ENCODE measurements around the gene DLGAP1.

The DLGAP1 gene

GRCh38 chr18:4270016-4270415 lies 185.1 kb downstream of the DLGAP1 start:
- ATAC-seq, result no peak
- TF ChIP-seq RARB (CRISPR knock-in tag; IDR thresholded peaks at IDR 0.05) (no peak), PPARA (CRISPR knock-in tag; IDR thresholded peaks at IDR 0.05; ENCODE audit: borderline replicate concordance) (no peak), ARNTL (CRISPR knock-in tag; IDR thresholded peaks at IDR 0.05; ENCODE audit: borderline replicate concordance, low read depth) (no peak), ZFP3 (CRISPR knock-in tag; IDR thresholded peaks at IDR 0.05) (no peak), OSR1 (CRISPR knock-in tag; IDR thresholded peaks at IDR 0.05) (no peak), GLIS3 (CRISPR knock-in tag; IDR thresholded peaks at IDR 0.05) (no peak), CSDC2 (CRISPR knock-in tag; IDR thresholded peaks at IDR 0.05) (no peak), ZNF8 (CRISPR knock-in tag; IDR thresholded peaks at IDR 0.05) (no peak), POU6F1 (CRISPR knock-in tag; IDR thresholded peaks at IDR 0.05; ENCODE audit: borderline replicate concordance, low read depth) (no peak), SNAI2 (CRISPR knock-in tag; IDR thresholded peaks at IDR 0.05) (no peak), TSHZ2 (CRISPR knock-in tag; IDR thresholded peaks at IDR 0.05) (no peak), CREB5 (CRISPR knock-in tag; IDR thresholded peaks at IDR 0.05; ENCODE audit: low read depth) (no peak), TCF4 (CRISPR knock-in tag; IDR thresholded peaks at IDR 0.05; ENCODE audit: borderline replicate concordance) (no peak), ZNF70 (CRISPR knock-in tag; IDR thresholded peaks at IDR 0.05) (no peak), BACH2 (CRISPR knock-in tag; IDR thresholded peaks at IDR 0.05; ENCODE audit: borderline replicate concordance) (no peak)
- TF ChIP-seq, protein P1, sequence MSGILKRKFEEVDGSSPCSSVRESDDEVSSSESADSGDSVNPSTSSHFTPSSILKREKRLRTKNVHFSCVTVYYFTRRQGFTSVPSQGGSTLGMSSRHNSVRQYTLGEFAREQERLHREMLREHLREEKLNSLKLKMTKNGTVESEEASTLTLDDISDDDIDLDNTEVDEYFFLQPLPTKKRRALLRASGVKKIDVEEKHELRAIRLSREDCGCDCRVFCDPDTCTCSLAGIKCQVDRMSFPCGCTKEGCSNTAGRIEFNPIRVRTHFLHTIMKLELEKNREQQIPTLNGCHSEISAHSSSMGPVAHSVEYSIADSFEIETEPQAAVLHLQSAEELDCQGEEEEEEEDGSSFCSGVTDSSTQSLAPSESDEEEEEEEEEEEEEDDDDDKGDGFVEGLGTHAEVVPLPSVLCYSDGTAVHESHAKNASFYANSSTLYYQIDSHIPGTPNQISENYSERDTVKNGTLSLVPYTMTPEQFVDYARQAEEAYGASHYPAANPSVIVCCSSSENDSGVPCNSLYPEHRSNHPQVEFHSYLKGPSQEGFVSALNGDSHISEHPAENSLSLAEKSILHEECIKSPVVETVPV (CRISPR knock-in tag; IDR thresholded peaks at IDR 0.05), result no peak

GRCh38 chr18:4267641-4268040 lies 187.5 kb downstream of the DLGAP1 start:
- TF ChIP-seq RARB (CRISPR knock-in tag; IDR thresholded peaks at IDR 0.05) (no peak), POU6F1 (CRISPR knock-in tag; IDR thresholded peaks at IDR 0.05; ENCODE audit: borderline replicate concordance, low read depth) (no peak), ZNF565 (CRISPR knock-in tag; conservative IDR thresholded peaks at IDR 0.05; ENCODE audit: low read depth) (no peak), ZFP30 (CRISPR knock-in tag; IDR thresholded peaks at IDR 0.05) (no peak)
- ATAC-seq, result no peak

DNA sequence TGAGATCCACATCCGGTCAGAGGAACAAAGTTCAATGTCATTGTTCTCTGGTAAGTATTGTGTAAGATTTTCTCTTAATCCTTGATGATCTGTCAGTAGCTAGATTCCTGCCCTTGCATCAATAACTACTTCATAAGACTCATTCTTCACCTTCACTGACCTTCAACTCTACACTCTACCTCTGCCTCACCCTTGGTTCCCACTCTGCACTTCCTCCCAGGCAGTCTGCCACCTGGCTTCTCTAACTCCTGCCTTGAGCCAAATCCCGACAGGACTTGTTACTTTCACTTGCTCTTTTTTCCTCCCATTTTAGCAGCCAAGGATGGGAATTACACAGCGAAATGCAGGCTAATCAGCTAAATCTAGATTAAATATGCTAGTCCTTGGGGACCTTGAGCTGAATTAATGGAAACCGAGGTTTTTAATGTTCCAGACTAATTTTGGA lies 190.7 kb downstream of the DLGAP1 start:
- ATAC-seq, result no peak
- no peak for TF ChIP-seq TCF4 (CRISPR knock-in tag; IDR thresholded peaks at IDR 0.05; ENCODE audit: borderline replicate concordance)
- TF ChIP-seq GLIS3 (CRISPR knock-in tag; IDR thresholded peaks at IDR 0.05), result no peak
- TF ChIP-seq, protein P1 (CRISPR knock-in tag; IDR thresholded peaks at IDR 0.05), result no peak
- no peak for TF ChIP-seq ZC3H10 (CRISPR knock-in tag; IDR thresholded peaks at IDR 0.05)
- TF ChIP-seq ZNF565 (CRISPR knock-in tag; conservative IDR thresholded peaks at IDR 0.05; ENCODE audit: low read depth), result no peak
- no peak for TF ChIP-seq ZNF70 (CRISPR knock-in tag; IDR thresholded peaks at IDR 0.05)
- no peak for TF ChIP-seq CREB5 (CRISPR knock-in tag; IDR thresholded peaks at IDR 0.05; ENCODE audit: low read depth)
- no peak for TF ChIP-seq TOX (CRISPR knock-in tag; IDR thresholded peaks at IDR 0.05; ENCODE audit: borderline replicate concordance)
- no peak for TF ChIP-seq ZFP3 (CRISPR knock-in tag; IDR thresholded peaks at IDR 0.05)
- TF ChIP-seq ESRRG (CRISPR knock-in tag; IDR thresholded peaks at IDR 0.05), result no peak
- TF ChIP-seq TSHZ2 (CRISPR knock-in tag; IDR thresholded peaks at IDR 0.05), result no peak
- TF ChIP-seq PPARA (CRISPR knock-in tag; IDR thresholded peaks at IDR 0.05; ENCODE audit: borderline replicate concordance), result no peak
- no peak for TF ChIP-seq CSDC2 (CRISPR knock-in tag; IDR thresholded peaks at IDR 0.05)

Measured in SK-N-SH treated with all-trans-retinoic acid at 6 μM for 48 hours (cell line).